GM18951 (cell line): ENCODE measurements around the gene MLLT6.

Experiments used
- POLR2A ChIP-seq: IDR thresholded peaks from 4 replicates; pipeline ENCODE4 v1.6.1; 2011; ENCODE audit warnings: mild to moderate bottlenecking; ENCODE audit not compliant: insufficient read length, insufficient read depth; ENCODE audit errors: extremely low read depth
- in situ Hi-C: fragments of 300-500 bp; cut with MboI; formaldehyde crosslinking; loops from one replicate; pipeline ENCODE4 v1.12.0; 2022; ENCODE audit warnings: low sequenced_read_pairs, mixed read lengths, inconsistent platforms; ENCODE audit not compliant: unreplicated experiment

The MLLT6 gene

GRCh38 chr17:38750312-38751121 lies 45.4 kb downstream of the MLLT6 start:
- peak; percentile 30 for TF ChIP-seq POLR2A
- in situ Hi-C loops, result no loop called here

GRCh38 chr17:38751144-38751807 lies 46.2 kb downstream of the MLLT6 start:
- in situ Hi-C loops, result no loop called here
- TF ChIP-seq POLR2A, result no peak

- in situ Hi-C loops, result no loop called here
- TF ChIP-seq POLR2A, result no peak
These were observed 46.8 kb downstream of the MLLT6 start for GRCh38 chr17:38751808-38752307.

GRCh38 chr17:38752308-38753070 lies 47.4 kb downstream of the MLLT6 start, which contains the start of gene PSMB3:
TSS of gene PSMB3 (plus strand) at chr17:38752741. CDS start at chr17:38752827, 86 bp downstream.
- TF ChIP-seq POLR2A, result peak; percentile 68
- in situ Hi-C loops, result no loop called here

- in situ Hi-C loops, result no loop called here
- TF ChIP-seq POLR2A, result no peak
These were observed 48.0 kb downstream of the MLLT6 start for GRCh38 chr17:38753071-38753506.

- TF ChIP-seq POLR2A, result no peak
- in situ Hi-C loops, result no loop called here
These were observed 56.5 kb downstream of the MLLT6 start for GRCh38 chr17:38761612-38762011.

GRCh38 chr17:38762231-38762630 lies 57.2 kb downstream of the MLLT6 start:
- no peak for TF ChIP-seq POLR2A
- in situ Hi-C loops, result no loop called here

GRCh38 chr17:38766341-38766740 lies 61.3 kb downstream of the MLLT6 start:
- in situ Hi-C loops, result no loop called here
- TF ChIP-seq POLR2A, result no peak

- TF ChIP-seq POLR2A, result no peak
- in situ Hi-C loops, result no loop called here
These were observed 63.3 kb downstream of the MLLT6 start for GRCh38 chr17:38768417-38768816.

GRCh38 chr17:38773258-38773657 lies 68.2 kb downstream of the MLLT6 start:
- no peak for TF ChIP-seq POLR2A
- in situ Hi-C loops, result no loop called here

- in situ Hi-C loops, result no loop called here
- TF ChIP-seq POLR2A, result no peak
These were observed 72.7 kb downstream of the MLLT6 start for GRCh38 chr17:38777641-38778250.
